K562 (cell line): ENCODE measurements around the gene NET1. TPM values are rescaled to one million over a fixed set of nuclear protein-coding genes. Genes with fewer than 3 reads are reported as not detected.

ENCODE experiments used
- ATAC-seq: fragments of 200-7000 bp; cut with Tn5 transposase; 3 replicates; pipeline ENCODE4 v1.9.1; 2020; ENCODE audit warnings: moderate library complexity
- BruUV-seq: library from RNA; stranded (reverse); fragments of 400-500 nt; replicated peaks from 2 replicates; lab custom pipeline; 2021; lab: Mats Ljungman, UMichigan
- CTCF ChIA-PET: fragments of 300-600 bp; formaldehyde crosslinking; extraction: SDS; loops from one replicate; lab custom pipeline; 2021; ENCODE audit warnings: low intra/inter-chr PET ratio; lab: Yijun Ruan, JAX
- POLR2A ChIA-PET: fragments of 300-600, 350-650 bp; sonication (Branson Sonifier 250); formaldehyde crosslinking; extraction: SDS; loops from one replicate; lab custom pipeline; 2021; ENCODE audit warnings: antibody characterized with exemption, inconsistent platforms; lab: Yijun Ruan, JAX
- DNase-seq, 4 experiments: peaks; one replicate each; pipeline versions ENCODE4 v3.0.0 to v3.0.0-alpha.2; 2011 to 2018; ENCODE audit warnings: low spot score in 3 of 4, mixed read lengths in 3 of 4; ENCODE audit errors: extremely low read depth in 1 of 4
- FAIRE-seq: peaks from 2 replicates; lab custom pipeline; 2011; peaks lifted over from hg19 to GRCh38; lab: Jason Lieb, UNC
- H2AFZ ChIP-seq: 2 replicates; pipeline ENCODE4 v1.6.0; 2011; ENCODE audit warnings: low read depth, low read length, control low read depth, inconsistent platforms
- H3K27ac ChIP-seq: fragments of 200-600 bp; 3 replicates; pipeline ENCODE4 v1.8.0; 2011; ENCODE audit warnings: low read depth, mild to moderate bottlenecking, control low read depth, inconsistent platforms, low read length, moderate library complexity, mixed read lengths; ENCODE audit errors: extremely low read depth
- H3K27me3 ChIP-seq, 2 experiments: fragments of 300-600 bp in 1 of 2; 2 replicates in 1 of 2; 3 replicates in 1 of 2; pipeline versions ENCODE4 v1.6.0 to v1.8.0; 2011; ENCODE audit warnings: inconsistent platforms in 2 of 2, low read length in 2 of 2, mild to moderate bottlenecking in 1 of 2, mixed read lengths in 1 of 2, moderate library complexity in 1 of 2; ENCODE audit not compliant: control insufficient read depth in 2 of 2, insufficient read depth in 2 of 2
- H3K36me3 ChIP-seq: fragments of 300-600 bp; 3 replicates; pipeline ENCODE4 v1.8.0; 2011; ENCODE audit warnings: mild to moderate bottlenecking, low read length, inconsistent platforms; ENCODE audit not compliant: control insufficient read depth, insufficient read depth
- H3K4me1 ChIP-seq, 2 experiments: fragments of 200-600 bp in 1 of 2; replicated peaks in 1 of 2; 2 replicates in 1 of 2; 3 replicates in 1 of 2; pipeline versions ENCODE4 v1.5.1 to v1.8.0; 2011; ENCODE audit warnings: inconsistent platforms in 2 of 2, low read length in 2 of 2, mild to moderate bottlenecking in 1 of 2, mixed read lengths in 1 of 2, moderate library complexity in 1 of 2; ENCODE audit not compliant: control insufficient read depth in 2 of 2, insufficient read depth in 2 of 2
- H3K4me2 ChIP-seq: 2 replicates; pipeline ENCODE4 v1.6.1; 2011; ENCODE audit warnings: low read length, control low read depth, inconsistent platforms, mixed read lengths; ENCODE audit not compliant: insufficient read depth
- H3K4me3 ChIP-seq: fragments of 200-600 bp; sonication (generic), shearing (Covaris generic); 2 replicates; pipeline ENCODE4 v1.5.1; 2016; ENCODE audit warnings: control low read depth, inconsistent platforms
- H3K79me2 ChIP-seq: fragments of 200-600 bp; 3 replicates; pipeline ENCODE4 v1.8.0; 2011; ENCODE audit warnings: low read length, inconsistent platforms; ENCODE audit not compliant: control insufficient read depth, insufficient read depth
- H3K9ac ChIP-seq, 2 experiments: 2 replicates each; pipeline versions ENCODE4 v1.6.0 to v1.6.1; 2011; ENCODE audit warnings: low read depth in 2 of 2, low read length in 2 of 2, control low read depth in 1 of 2, inconsistent platforms in 1 of 2, mild to moderate bottlenecking in 1 of 2, mixed read lengths in 1 of 2; ENCODE audit not compliant: insufficient read depth in 1 of 2
- H3K9me1 ChIP-seq: one replicate; pipeline ENCODE4 v1.6.0; 2011; ENCODE audit warnings: inconsistent platforms, mild to moderate bottlenecking, low read length, moderate library complexity; ENCODE audit not compliant: control insufficient read depth, insufficient read depth
- H3K9me3 ChIP-seq: replicated peaks from 2 replicates; pipeline ENCODE4 v1.5.1; 2011; ENCODE audit warnings: low read depth, low read length, inconsistent platforms; ENCODE audit not compliant: control insufficient read depth, insufficient read depth
- H4K20me1 ChIP-seq: replicated peaks from 2 replicates; pipeline ENCODE4 v1.6.1; 2011; ENCODE audit warnings: low read length, inconsistent platforms, mixed read lengths; ENCODE audit not compliant: control insufficient read depth, insufficient read depth
- BRD4 ChIP-seq: fragments of 200-600 bp; sonication (generic); IDR thresholded peaks from 2 replicates; pipeline ENCODE4 v1.6.1; 2017; ENCODE audit warnings: inconsistent platforms
- CSDE1 ChIP-seq, 2 experiments: fragments of 450-650 bp; IDR thresholded peaks; 2 replicates each; pipeline ENCODE4 v1.6.1; 2016; ENCODE audit warnings: mild to moderate bottlenecking in 1 of 2
- GABPB1 ChIP-seq: sonication (generic); formaldehyde crosslinking; IDR thresholded peaks from 2 replicates; pipeline ENCODE4 v1.8.0; 2022; ENCODE audit warnings: mild to moderate bottlenecking, missing genetic modification reagents
- HIVEP1 ChIP-seq: fragments of 250-450 bp; sonication (Bioruptor Pico); IDR thresholded peaks from 2 replicates; pipeline ENCODE4 v1.4.0; 2020; ENCODE audit warnings: mild to moderate bottlenecking
- POLR2H ChIP-seq: IDR thresholded peaks from 2 replicates; pipeline ENCODE4 v1.6.1; 2016; ENCODE audit warnings: missing genetic modification characterization, low read depth, mild to moderate bottlenecking, control low read depth, missing compliant biosample characterization, moderate library complexity
- RHOXF2B ChIP-seq: fragments of 250-450 bp; sonication (Bioruptor Pico); conservative IDR thresholded peaks from 2 replicates; pipeline ENCODE4 v1.5.1; 2021
- SRSF1 ChIP-seq: fragments of 200-400 bp; formaldehyde crosslinking; IDR thresholded peaks from 2 replicates; pipeline ENCODE4 v1.6.1; 2017; ENCODE audit warnings: mild to moderate bottlenecking, low read depth, low read length, moderate library complexity
- TAF7 ChIP-seq: fragments of 450-650 bp; IDR thresholded peaks from 2 replicates; pipeline ENCODE4 v1.6.1; 2016; ENCODE audit warnings: missing genetic modification characterization, missing compliant biosample characterization
- TOE1 ChIP-seq, 2 experiments: fragments of 450-650 bp in 1 of 2; sonication (generic) in 1 of 2; formaldehyde crosslinking in 1 of 2; IDR thresholded peaks; 2 replicates each; pipeline versions ENCODE4 v1.7.1 to v1.8.0; 2016 to 2022; ENCODE audit warnings: borderline replicate concordance in 2 of 2, mild to moderate bottlenecking in 2 of 2, antibody characterized with exemption in 1 of 2, inconsistent platforms in 1 of 2, low read depth in 1 of 2, missing genetic modification reagents in 1 of 2, moderate library complexity in 1 of 2
- YY1 ChIP-seq, 3 experiments: IDR thresholded peaks; 2 replicates each; pipeline ENCODE4 v1.6.1; 2011; ENCODE audit warnings: low read length in 2 of 3, mild to moderate bottlenecking in 2 of 3, moderate library complexity in 2 of 3, borderline replicate concordance in 1 of 3, control low read depth in 1 of 3, low read depth in 1 of 3; ENCODE audit not compliant: insufficient read depth in 3 of 3, insufficient replicate concordance in 2 of 3, control insufficient read depth in 1 of 3, insufficient read length in 1 of 3; ENCODE audit errors: extremely low read depth in 1 of 3
- ZNF311 ChIP-seq: fragments of 250-450 bp; sonication (Bioruptor Pico); IDR thresholded peaks from 2 replicates; pipeline ENCODE4 v1.4.0; 2020; ENCODE audit warnings: mild to moderate bottlenecking, moderate library complexity
- WGBS: fragments of 100-300 bp; shearing (Covaris generic); methylation state at CpG from one replicate; pipeline ENCODE4 v1.1.6; 2016; ENCODE audit warnings: low coverage, mixed read lengths; ENCODE audit not compliant: insufficient coverage; ENCODE audit errors: missing lambda C conversion rate; 5-methylcytosine and 5-hydroxymethylcytosine counted together
- in situ Hi-C: fragments of 300-500 bp; cut with MboI; formaldehyde crosslinking; loops from 4 replicates; pipeline ENCODE4 v1.15.0; 2018; ENCODE audit warnings: inconsistent platforms, mixed read lengths
- intact Hi-C: fragments of 100-400 bp; cut with micrococcal nuclease; formaldehyde crosslinking; loops from 2 replicates; pipeline ENCODE4 v1.14.2; 2022
- polyA plus RNA-seq, 8 experiments: library from polyadenylated mRNA; depleted of rRNA in 4 of 8; stranded (reverse) in 5 of 8; unstranded in 3 of 8; fragments of >200 nt; fragmentation: Nextera tagmentation in 2 of 8; fragmentation: Illumina TruSeq in 1 of 8; extraction: Ambion mirVana in 2 of 8; extraction: Trizol in 1 of 8; gene quantifications; 2 replicates each; pipeline versions ENCODE4 v1.2.1 to v1.2.3, GENCODE V29; 2011 to 2014; ENCODE audit warnings: inconsistent platforms in 1 of 8, missing spikeins in 1 of 8
- total RNA-seq, 7 experiments: library from RNA; depleted of rRNA in 6 of 7; stranded (reverse); fragments of >200 nt in 6 of 7; fragmentation: Illumina TruSeq in 2 of 7; extraction: Trizol in 2 of 7; gene quantifications; 2 replicates each; pipeline versions ENCODE4 v1.2.1 to v1.2.3, GENCODE V29; 2011 to 2021; ENCODE audit warnings: low replicate concordance in 1 of 7
- TF ChIP-seq, protein P1 (sequence below): fragments of 200-800 bp; sonication (Bioruptor generic); IDR thresholded peaks from 2 replicates; pipeline ENCODE4 v1.6.1; 2017; ENCODE audit warnings: missing genetic modification characterization, missing compliant biosample characterization
- TF ChIP-seq, protein P2 (sequence below): fragments of 150-350 bp; IDR thresholded peaks from 2 replicates; pipeline ENCODE4 v1.6.1; 2014; ENCODE audit warnings: low read depth, mild to moderate bottlenecking, low read length, borderline replicate concordance

Gene NET1
- total and polyA plus RNA-seq, 9 of the 15 experiments (the other 6 are each of a cell fraction or from before 2014, with no cell fraction given): 47.4 to 258 (median 106) TPM

DNA sequence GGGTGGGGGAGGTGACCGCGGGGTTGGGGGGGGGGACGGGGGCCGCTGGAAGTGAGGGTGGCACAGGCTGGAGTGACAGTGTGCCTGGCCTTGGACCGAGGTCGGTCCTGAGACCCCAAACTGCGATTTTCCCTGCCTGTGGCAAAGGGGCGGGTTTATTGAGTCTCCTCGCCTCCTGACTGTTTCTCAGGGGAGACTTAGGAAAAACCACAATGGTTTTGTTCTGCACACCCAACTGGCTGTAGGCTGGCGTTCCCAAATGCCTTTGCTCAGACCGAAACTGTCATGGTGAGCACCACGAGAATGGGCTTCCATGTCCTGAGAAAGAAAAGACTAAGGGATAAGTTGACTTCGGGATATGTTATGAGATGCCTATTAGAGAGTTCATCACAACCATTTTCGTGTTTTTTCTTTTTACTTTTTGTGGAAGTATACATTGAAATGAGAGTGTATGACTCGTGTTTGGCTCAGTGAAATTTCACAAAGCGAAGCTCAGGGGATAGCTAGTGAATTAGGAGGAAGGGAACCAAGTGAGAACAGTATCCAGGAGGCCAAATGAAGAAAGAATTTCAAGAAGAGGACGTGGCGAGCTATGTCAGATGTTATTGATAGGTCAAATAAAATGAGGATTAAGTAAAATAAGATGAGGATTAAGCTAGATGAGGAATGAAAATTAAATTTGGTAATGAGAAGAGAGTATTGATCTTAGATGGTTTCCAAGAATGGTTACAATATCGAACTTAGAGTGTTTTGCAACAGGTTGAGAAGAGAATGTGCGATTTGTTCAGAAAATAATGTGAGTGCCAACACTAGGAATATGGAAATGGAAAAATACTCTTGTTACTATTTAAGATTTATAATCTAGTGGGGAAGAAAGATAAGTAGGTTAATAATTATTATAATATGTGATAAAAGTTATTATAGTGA, 918 bp downstream of the NET1 start:
- peak overlapping the region; percentile 85 for H3K4me2 ChIP-seq
- ChIA-PET POLR2A (interaction anchor here (0.5 to 1.4 kb wide), 4 partner anchors 10 to 591 kb away, joined by 3 to 5 read pairs (median 4); partner anchors contain the start of gene TASOR2), CTCF (interaction anchor here (0.7 kb wide), 1 partner anchor 27 kb away, joined by 3 read pairs; no protein-coding TSS in a partner anchor)
- TSS peak; percentile 40 for BruUV-seq
- H3K9ac ChIP-seq: peak overlapping the region; percentile 79 to 96
- peaks cover 8 to 9% of the 10 kb centered on the region in 2 experiments; a peak in 4 of 5 replicates for H3K4me1 ChIP-seq
- intact Hi-C loops (no loop called here), in situ Hi-C loops (no loop called here)
- H3K9me3 ChIP-seq: no peaks in the 10 kb centered on the region; the same call in none of the 2 replicates
- H4K20me1 ChIP-seq: no peaks in the 10 kb centered on the region; the same call in 1 of the 2 replicates
- under 1% methylated on average over 14 of the region's 20 CpGs for WGBS
- no peaks in the 10 kb centered on the region for H3K9me1 ChIP-seq
- H3K27ac ChIP-seq: peak overlapping the region; percentile 64
- DNase-seq (peak in 1 of 4 experiments; percentile 54), FAIRE-seq (peak; percentile 82), ATAC-seq (peak; percentile 47)
- H3K36me3 ChIP-seq: peaks cover 24% of the 10 kb centered on the region; the same call in 2 of the 3 replicates
- H2AFZ ChIP-seq: no peak overlapping the region
- peak overlapping the region; percentile 87 for H3K4me3 ChIP-seq
- H3K27me3 ChIP-seq: no peaks in the 10 kb centered on the region
- H3K79me2 ChIP-seq: peaks cover 63% of the 10 kb centered on the region
- no peak for TF ChIP-seq GABPB1
- no peak for TF ChIP-seq CSDE1 (IDR thresholded peaks at IDR 0.05)
- TF ChIP-seq, protein P1, sequence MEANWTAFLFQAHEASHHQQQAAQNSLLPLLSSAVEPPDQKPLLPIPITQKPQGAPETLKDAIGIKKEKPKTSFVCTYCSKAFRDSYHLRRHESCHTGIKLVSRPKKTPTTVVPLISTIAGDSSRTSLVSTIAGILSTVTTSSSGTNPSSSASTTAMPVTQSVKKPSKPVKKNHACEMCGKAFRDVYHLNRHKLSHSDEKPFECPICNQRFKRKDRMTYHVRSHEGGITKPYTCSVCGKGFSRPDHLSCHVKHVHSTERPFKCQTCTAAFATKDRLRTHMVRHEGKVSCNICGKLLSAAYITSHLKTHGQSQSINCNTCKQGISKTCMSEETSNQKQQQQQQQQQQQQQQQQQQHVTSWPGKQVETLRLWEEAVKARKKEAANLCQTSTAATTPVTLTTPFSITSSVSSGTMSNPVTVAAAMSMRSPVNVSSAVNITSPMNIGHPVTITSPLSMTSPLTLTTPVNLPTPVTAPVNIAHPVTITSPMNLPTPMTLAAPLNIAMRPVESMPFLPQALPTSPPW (CRISPR knock-in tag): peak; percentile 75
- TF ChIP-seq HIVEP1: no peak
- TF ChIP-seq TAF7 (tag): no peak
- TF ChIP-seq TOE1 (IDR thresholded peaks at IDR 0.05; ENCODE audit: borderline replicate concordance): no peak
- no peak for TF ChIP-seq TOE1 (CRISPR knock-in tag; IDR thresholded peaks at IDR 0.05; ENCODE audit: borderline replicate concordance, low read depth)
- TF ChIP-seq, protein P2, sequence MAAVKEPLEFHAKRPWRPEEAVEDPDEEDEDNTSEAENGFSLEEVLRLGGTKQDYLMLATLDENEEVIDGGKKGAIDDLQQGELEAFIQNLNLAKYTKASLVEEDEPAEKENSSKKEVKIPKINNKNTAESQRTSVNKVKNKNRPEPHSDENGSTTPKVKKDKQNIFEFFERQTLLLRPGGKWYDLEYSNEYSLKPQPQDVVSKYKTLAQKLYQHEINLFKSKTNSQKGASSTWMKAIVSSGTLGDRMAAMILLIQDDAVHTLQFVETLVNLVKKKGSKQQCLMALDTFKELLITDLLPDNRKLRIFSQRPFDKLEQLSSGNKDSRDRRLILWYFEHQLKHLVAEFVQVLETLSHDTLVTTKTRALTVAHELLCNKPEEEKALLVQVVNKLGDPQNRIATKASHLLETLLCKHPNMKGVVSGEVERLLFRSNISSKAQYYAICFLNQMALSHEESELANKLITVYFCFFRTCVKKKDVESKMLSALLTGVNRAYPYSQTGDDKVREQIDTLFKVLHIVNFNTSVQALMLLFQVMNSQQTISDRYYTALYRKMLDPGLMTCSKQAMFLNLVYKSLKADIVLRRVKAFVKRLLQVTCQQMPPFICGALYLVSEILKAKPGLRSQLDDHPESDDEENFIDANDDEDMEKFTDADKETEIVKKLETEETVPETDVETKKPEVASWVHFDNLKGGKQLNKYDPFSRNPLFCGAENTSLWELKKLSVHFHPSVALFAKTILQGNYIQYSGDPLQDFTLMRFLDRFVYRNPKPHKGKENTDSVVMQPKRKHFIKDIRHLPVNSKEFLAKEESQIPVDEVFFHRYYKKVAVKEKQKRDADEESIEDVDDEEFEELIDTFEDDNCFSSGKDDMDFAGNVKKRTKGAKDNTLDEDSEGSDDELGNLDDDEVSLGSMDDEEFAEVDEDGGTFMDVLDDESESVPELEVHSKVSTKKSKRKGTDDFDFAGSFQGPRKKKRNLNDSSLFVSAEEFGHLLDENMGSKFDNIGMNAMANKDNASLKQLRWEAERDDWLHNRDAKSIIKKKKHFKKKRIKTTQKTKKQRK: no peak
- no peak for TF ChIP-seq BRD4
- TF ChIP-seq ZNF311 (CRISPR knock-in tag): no peak
- 0 out of 2 replicates have a peak, but pooled peaks have one; percentile 16 for TF ChIP-seq POLR2H (tag)
- TF ChIP-seq YY1 (IDR thresholded peaks at IDR 0.05; ENCODE audit: borderline replicate concordance in 1 of 3, control insufficient read depth in 1 of 3, extremely low read depth in 1 of 3, insufficient read depth in 3 of 3, insufficient read length in 1 of 3, insufficient replicate concordance in 2 of 3, low read depth in 1 of 3, low read length in 2 of 3): peak in 1 of 3 experiments; percentile 19
- 0 out of 2 replicates have a peak, but pooled peaks have one; percentile 49 for TF ChIP-seq RHOXF2B (CRISPR knock-in tag)
- no peak for TF ChIP-seq SRSF1
